Stimulated activated CD4-positive, alpha-beta T cell treated with anti-CD3 and anti-CD28 coated beads, Interleukin-1b, Interleukin-23, amount 100 ng/mL, for 48 hours (primary cell): ENCODE measurements around the gene NFIA.

Source experiments
- DNase-seq: peaks from one replicate; pipeline ENCODE4 v3.0.0-alpha.2; 2020

The NFIA gene

GRCh38 chr1:61160526-61160925 is 78.2 kb downstream of the NFIA start:
- DNase-seq: no peak

DNA sequence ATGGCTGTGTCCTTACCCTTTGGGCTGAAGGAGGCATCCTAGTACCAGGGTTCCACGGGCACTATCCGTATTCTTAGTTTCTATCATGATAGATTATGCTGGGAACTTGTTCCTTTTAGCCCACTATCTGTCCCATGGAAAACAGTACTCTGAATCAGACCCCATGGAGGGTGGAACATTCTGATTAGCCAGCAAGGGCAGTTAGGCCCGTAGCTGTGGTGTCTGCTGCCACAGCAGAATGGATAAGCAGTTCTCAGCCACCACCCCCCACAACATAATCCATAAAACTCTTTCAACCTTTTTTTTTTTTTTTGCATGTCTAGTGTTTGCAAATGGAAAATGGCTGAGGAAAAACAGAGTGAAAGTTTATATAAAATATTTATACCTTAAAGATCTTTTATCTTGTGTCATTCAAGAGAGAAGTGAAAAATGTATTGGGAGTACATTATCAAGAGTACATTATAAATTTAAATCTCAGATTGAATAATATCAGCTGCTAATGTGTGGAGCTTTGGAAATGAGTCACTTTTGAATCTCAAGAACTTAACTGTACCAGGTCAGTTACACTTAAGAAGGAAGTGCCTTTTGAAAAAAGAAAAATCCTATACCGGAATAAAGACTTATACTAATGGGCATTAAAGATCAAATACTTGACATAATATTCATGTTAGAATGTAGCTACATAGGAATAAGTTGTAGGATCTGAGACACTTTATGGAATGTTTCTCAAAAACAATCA is 80.3 kb downstream of the NFIA start:
- DNase-seq: no peak

GRCh38 chr1:61163355-61163754 is 81.0 kb downstream of the NFIA start:
- DNase-seq: no peak

- no peak for DNase-seq
These were observed 83.0 kb downstream of the NFIA start for GRCh38 chr1:61165402-61165801.

DNA sequence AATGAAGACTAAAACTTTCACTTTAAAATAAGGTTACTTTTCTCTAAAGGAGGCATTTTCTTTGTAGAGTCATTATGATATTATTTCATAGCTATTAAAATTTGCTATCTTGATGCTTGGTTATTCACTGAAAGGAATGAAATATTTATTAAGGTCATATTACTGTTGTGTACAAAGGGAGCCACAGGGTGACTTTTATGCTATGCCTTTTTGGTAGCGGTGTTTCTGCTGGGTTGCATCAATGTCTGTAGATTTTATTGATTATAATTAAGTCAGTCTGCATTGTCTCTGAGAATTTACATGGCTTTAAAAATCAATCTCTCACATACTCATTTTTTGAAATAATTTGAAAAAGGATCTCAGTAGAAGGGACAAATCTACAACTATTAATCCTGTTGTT is 84.9 kb downstream of the NFIA start:
- DNase-seq: no peak

- DNase-seq: no peak
These were observed 86.7 kb downstream of the NFIA start for GRCh38 chr1:61169045-61169444.

- no peak for DNase-seq
These were observed 87.3 kb downstream of the NFIA start for GRCh38 chr1:61169634-61170033.

GRCh38 chr1:61170328-61171238 is 88.2 kb downstream of the NFIA start:
- DNase-seq: no peak

- no peak for DNase-seq
These were observed 89.0 kb downstream of the NFIA start for GRCh38 chr1:61171346-61171745.

DNA sequence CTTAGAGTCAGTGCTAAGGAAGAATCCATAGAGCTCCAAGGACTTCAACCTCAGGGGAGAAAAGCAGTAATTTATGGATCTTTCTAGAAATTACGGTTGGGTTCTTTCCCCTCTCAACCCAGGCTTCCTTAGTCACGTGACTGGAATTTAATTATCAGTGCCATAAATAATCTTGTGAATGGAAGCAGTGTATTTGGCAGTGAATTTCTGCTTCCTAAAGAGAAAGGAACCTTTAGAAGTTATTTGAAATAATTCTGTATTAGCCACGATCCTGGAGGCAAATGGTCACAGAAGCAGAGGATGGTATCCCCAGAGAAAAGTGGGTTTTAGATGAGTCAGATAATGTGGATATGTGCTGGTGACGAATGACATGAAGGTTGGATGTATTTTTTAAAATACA is 89.6 kb downstream of the NFIA start:
- no peak for DNase-seq

- DNase-seq: no peak
These were observed 90.8 kb downstream of the NFIA start for GRCh38 chr1:61173118-61173517.

DNA sequence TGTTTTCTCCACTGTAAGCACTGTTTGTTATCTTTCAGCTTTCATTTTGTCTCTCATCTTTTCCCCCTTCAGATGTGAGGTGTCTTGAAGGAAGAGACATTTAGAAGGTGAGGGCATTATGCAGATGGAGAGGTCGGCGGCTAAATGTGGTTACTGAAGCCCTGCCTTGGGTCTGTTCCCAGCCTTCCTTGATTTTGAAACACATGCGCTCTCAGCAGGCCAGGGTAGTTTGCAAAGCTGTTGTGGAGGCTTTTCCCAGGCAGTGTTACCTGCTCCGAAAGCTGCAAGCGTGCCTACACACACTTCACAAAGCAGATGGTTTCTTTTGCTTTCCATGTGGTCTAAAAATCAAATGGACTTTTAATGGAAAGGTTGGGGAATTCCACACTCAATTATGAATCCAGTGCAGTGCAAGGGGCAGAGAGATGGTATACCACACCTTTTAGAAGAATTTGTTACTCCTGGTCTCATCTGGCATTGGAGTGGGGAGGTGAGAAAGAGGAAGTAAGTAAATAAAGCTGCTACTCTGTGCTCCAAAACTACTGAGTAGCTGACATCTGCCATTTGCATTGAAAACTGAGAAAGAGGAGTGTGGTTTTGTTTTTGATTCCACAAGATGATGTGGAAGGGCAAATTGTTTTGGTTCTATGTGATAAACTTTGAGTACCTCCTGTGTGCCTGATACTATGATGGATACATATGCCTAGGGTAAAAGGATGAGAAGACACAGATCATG is 91.9 kb downstream of the NFIA start:
- DNase-seq: no peak

DNA sequence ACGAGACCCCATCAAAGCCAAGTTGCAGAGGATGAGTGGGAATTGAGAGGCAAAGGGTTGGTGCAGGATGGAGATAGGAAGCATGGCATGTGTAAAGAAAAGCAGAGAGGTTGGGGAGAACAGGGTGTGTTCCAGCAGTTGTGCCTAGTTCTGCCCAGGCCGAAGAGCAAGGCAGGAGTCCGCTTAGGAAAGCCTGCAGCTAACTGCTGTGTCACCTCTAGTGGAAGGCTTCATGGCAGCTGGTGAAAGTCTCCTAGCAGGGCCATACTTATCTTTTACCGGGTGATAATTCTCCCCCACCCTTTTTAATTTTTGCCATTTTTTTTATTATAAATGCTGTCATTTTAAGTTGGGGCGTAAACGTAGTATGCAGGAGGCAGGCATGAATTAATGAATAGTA is 93.6 kb downstream of the NFIA start:
- DNase-seq: no peak

- no peak for DNase-seq
These were observed 99.0 kb downstream of the NFIA start for GRCh38 chr1:61181067-61182038.

- no peak for DNase-seq
These were observed 99.7 kb downstream of the NFIA start for GRCh38 chr1:61182049-61182448.

GRCh38 chr1:61182480-61182879 is 100.1 kb downstream of the NFIA start:
- no peak for DNase-seq

GRCh38 chr1:61183471-61184039 is 101.2 kb downstream of the NFIA start:
- DNase-seq: no peak

- no peak for DNase-seq
These were observed 101.8 kb downstream of the NFIA start for GRCh38 chr1:61184040-61184713.

- DNase-seq: no peak
These were observed 102.3 kb downstream of the NFIA start for GRCh38 chr1:61184714-61185106.

- no peak for DNase-seq
These were observed 104.4 kb downstream of the NFIA start for GRCh38 chr1:61186753-61187152.

GRCh38 chr1:61187352-61188086 is 105.2 kb downstream of the NFIA start:
- DNase-seq: no peak
